ENCODE measurements around the gene FAM186B.

FAM186B gene

GRCh38 chr12:49588721-49589516 is 16.5 kb downstream of the FAM186B start:
- no peak overlapping the region for H3K4me3 ChIP-seq (ENCODE audit: low read depth, low read length)
- no peaks in the 10 kb centered on the region for H3K4me1 ChIP-seq (ENCODE audit: control insufficient read depth, insufficient read depth, low read length)
- H3K9me3 ChIP-seq (ENCODE audit: control insufficient read depth, insufficient read depth, low read length), result no peaks in the 10 kb centered on the region
- H3K27me3 ChIP-seq (ENCODE audit: control insufficient read depth, insufficient read depth, low read length), result no peaks in the 10 kb centered on the region
- no peak overlapping the region for H3K9ac ChIP-seq (ENCODE audit: low read depth, low read length)
- peaks cover 4% of the 10 kb centered on the region for H3K36me3 ChIP-seq (ENCODE audit: control insufficient read depth, insufficient read depth, low read length)

- H3K36me3 ChIP-seq (ENCODE audit: control insufficient read depth, insufficient read depth, low read length), result peaks cover 7% of the 10 kb centered on the region
- H3K4me3 ChIP-seq (ENCODE audit: low read depth, low read length), result no peak overlapping the region
- no peaks in the 10 kb centered on the region for H3K27me3 ChIP-seq (ENCODE audit: control insufficient read depth, insufficient read depth, low read length)
- H3K9ac ChIP-seq (ENCODE audit: low read depth, low read length), result no peak overlapping the region
- H3K4me1 ChIP-seq (ENCODE audit: control insufficient read depth, insufficient read depth, low read length), result no peaks in the 10 kb centered on the region
- H3K9me3 ChIP-seq (ENCODE audit: control insufficient read depth, insufficient read depth, low read length), result no peaks in the 10 kb centered on the region
These were observed 17.2 kb downstream of the FAM186B start for GRCh38 chr12:49588281-49588680.

- Histone ChIP-seq H3K9me3 (ENCODE audit: control insufficient read depth, insufficient read depth, low read length) (no peaks in the 10 kb centered on the region), H3K4me3 (ENCODE audit: low read depth, low read length) (no peak overlapping the region), H3K36me3 (ENCODE audit: control insufficient read depth, insufficient read depth, low read length) (peaks cover 7% of the 10 kb centered on the region), H3K27me3 (ENCODE audit: control insufficient read depth, insufficient read depth, low read length) (no peaks in the 10 kb centered on the region), H3K9ac (ENCODE audit: low read depth, low read length) (no peak overlapping the region), H3K4me1 (ENCODE audit: control insufficient read depth, insufficient read depth, low read length) (no peaks in the 10 kb centered on the region)
These were observed 18.1 kb downstream of the FAM186B start for GRCh38 chr12:49587174-49587908.

GRCh38 chr12:49585477-49586459 is 19.7 kb downstream of the FAM186B start:
- H3K9ac ChIP-seq (ENCODE audit: low read depth, low read length), result no peak overlapping the region
- peaks cover under 1% of the 10 kb centered on the region for H3K4me1 ChIP-seq (ENCODE audit: control insufficient read depth, insufficient read depth, low read length)
- H3K9me3 ChIP-seq (ENCODE audit: control insufficient read depth, insufficient read depth, low read length), result no peaks in the 10 kb centered on the region
- no peak overlapping the region for H3K4me3 ChIP-seq (ENCODE audit: low read depth, low read length)
- peaks cover 7% of the 10 kb centered on the region for H3K36me3 ChIP-seq (ENCODE audit: control insufficient read depth, insufficient read depth, low read length)
- no peaks in the 10 kb centered on the region for H3K27me3 ChIP-seq (ENCODE audit: control insufficient read depth, insufficient read depth, low read length)

- Histone ChIP-seq H3K36me3 (ENCODE audit: control insufficient read depth, insufficient read depth, low read length) (peaks cover 7% of the 10 kb centered on the region), H3K9me3 (ENCODE audit: control insufficient read depth, insufficient read depth, low read length) (no peaks in the 10 kb centered on the region), H3K4me3 (ENCODE audit: low read depth, low read length) (no peak overlapping the region), H3K4me1 (ENCODE audit: control insufficient read depth, insufficient read depth, low read length) (peaks cover 7% of the 10 kb centered on the region), H3K27me3 (ENCODE audit: control insufficient read depth, insufficient read depth, low read length) (no peaks in the 10 kb centered on the region), H3K9ac (ENCODE audit: low read depth, low read length) (no peak overlapping the region)
These were observed 20.8 kb downstream of the FAM186B start for GRCh38 chr12:49584591-49584990.

- H3K36me3 ChIP-seq (ENCODE audit: control insufficient read depth, insufficient read depth, low read length), result peaks cover 7% of the 10 kb centered on the region
- no peak overlapping the region for H3K4me3 ChIP-seq (ENCODE audit: low read depth, low read length)
- H3K27me3 ChIP-seq (ENCODE audit: control insufficient read depth, insufficient read depth, low read length), result no peaks in the 10 kb centered on the region
- no peaks in the 10 kb centered on the region for H3K9me3 ChIP-seq (ENCODE audit: control insufficient read depth, insufficient read depth, low read length)
- no peak overlapping the region for H3K9ac ChIP-seq (ENCODE audit: low read depth, low read length)
- H3K4me1 ChIP-seq (ENCODE audit: control insufficient read depth, insufficient read depth, low read length), result peaks cover 7% of the 10 kb centered on the region
These were observed 21.9 kb downstream of the FAM186B start for GRCh38 chr12:49583366-49584094.

DNA sequence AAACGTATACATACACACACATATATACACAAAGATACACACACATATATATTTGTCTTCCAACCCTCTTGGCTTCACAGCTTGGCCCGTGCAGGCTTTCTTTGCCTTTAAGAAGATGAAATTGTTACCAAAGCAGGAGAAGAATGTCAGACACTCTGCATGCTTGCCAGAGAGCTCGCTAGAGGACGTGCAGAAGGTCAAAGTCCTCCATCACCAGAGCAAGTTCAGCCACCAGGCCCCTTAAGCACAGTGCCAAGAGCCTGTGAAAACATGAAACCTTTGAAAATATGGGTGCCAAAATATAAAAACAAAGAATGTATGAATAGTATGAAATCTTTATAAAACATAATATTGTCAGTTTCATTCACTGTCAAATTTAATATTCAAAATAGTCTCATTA is 22.6 kb downstream of the FAM186B start:
- no peak overlapping the region for H3K4me3 ChIP-seq (ENCODE audit: low read depth, low read length)
- H3K9ac ChIP-seq (ENCODE audit: low read depth, low read length), result no peak overlapping the region
- no peaks in the 10 kb centered on the region for H3K9me3 ChIP-seq (ENCODE audit: control insufficient read depth, insufficient read depth, low read length)
- H3K4me1 ChIP-seq (ENCODE audit: control insufficient read depth, insufficient read depth, low read length), result peaks cover 7% of the 10 kb centered on the region
- no peaks in the 10 kb centered on the region for H3K27me3 ChIP-seq (ENCODE audit: control insufficient read depth, insufficient read depth, low read length)
- H3K36me3 ChIP-seq (ENCODE audit: control insufficient read depth, insufficient read depth, low read length), result peaks cover 7% of the 10 kb centered on the region

- Histone ChIP-seq H3K9me3 (ENCODE audit: control insufficient read depth, insufficient read depth, low read length) (no peaks in the 10 kb centered on the region), H3K4me3 (ENCODE audit: low read depth, low read length) (no peak overlapping the region), H3K27me3 (ENCODE audit: control insufficient read depth, insufficient read depth, low read length) (no peaks in the 10 kb centered on the region), H3K9ac (ENCODE audit: low read depth, low read length) (no peak overlapping the region), H3K4me1 (ENCODE audit: control insufficient read depth, insufficient read depth, low read length) (peaks cover 7% of the 10 kb centered on the region), H3K36me3 (ENCODE audit: control insufficient read depth, insufficient read depth, low read length) (peaks cover 7% of the 10 kb centered on the region)
These were observed 23.2 kb downstream of the FAM186B start for GRCh38 chr12:49582201-49582600.

DNA sequence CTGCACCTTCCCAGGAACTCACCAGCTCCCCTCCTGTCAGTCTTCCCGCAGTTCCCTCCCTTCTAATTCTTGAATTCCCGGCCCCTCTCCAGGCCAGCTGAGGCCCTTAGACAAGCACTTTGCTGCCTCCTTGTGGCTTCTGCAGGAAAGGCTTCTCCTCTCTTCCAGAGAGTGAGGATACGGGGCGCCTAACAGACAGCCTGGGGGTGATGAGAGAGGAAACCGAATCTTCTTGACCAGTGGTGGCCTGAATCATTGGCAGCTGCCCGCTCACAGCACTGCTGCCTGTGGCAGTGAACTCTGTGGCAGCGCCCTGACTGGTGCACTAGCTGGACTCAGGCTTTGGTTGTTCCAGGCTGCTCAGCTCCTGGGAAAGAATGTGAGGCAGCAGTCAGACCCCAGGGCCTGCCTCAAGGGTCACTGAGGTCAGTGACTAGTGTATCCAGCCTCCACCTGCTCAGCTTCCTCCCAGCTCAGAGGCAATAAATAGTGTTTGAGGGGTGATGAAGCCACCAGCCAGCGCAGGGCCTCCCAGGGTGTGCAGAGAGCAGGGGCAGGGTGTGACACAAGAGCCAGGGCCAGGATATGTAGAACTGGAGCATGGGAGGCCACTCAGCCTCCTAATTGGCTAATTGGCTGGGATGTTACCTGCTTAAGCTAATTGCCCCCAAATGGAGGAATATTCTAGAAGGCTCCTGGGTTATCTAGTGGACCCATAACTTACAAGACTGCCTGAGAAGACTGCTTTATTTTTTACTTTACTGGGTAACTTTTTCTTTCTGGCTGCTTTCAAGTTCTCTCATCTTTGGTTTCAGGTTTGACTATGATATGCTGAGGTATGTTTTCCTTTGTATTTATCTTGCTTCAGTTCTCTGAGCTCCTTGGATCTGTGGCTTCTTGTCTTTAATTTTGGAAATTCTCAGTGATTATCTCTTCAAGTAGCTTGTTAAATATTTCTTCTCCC is 24.6 kb downstream of the FAM186B start:
- Histone ChIP-seq H3K4me3 (ENCODE audit: low read depth, low read length) (no peak overlapping the region), H3K9me3 (ENCODE audit: control insufficient read depth, insufficient read depth, low read length) (no peaks in the 10 kb centered on the region), H3K27me3 (ENCODE audit: control insufficient read depth, insufficient read depth, low read length) (no peaks in the 10 kb centered on the region), H3K36me3 (ENCODE audit: control insufficient read depth, insufficient read depth, low read length) (peaks cover 6% of the 10 kb centered on the region), H3K9ac (ENCODE audit: low read depth, low read length) (no peak overlapping the region), H3K4me1 (ENCODE audit: control insufficient read depth, insufficient read depth, low read length) (peaks cover 7% of the 10 kb centered on the region)

- Histone ChIP-seq H3K4me1 (ENCODE audit: control insufficient read depth, insufficient read depth, low read length) (peaks cover 7% of the 10 kb centered on the region), H3K27me3 (ENCODE audit: control insufficient read depth, insufficient read depth, low read length) (no peaks in the 10 kb centered on the region), H3K4me3 (ENCODE audit: low read depth, low read length) (no peak overlapping the region), H3K9me3 (ENCODE audit: control insufficient read depth, insufficient read depth, low read length) (no peaks in the 10 kb centered on the region), H3K9ac (ENCODE audit: low read depth, low read length) (no peak overlapping the region), H3K36me3 (ENCODE audit: control insufficient read depth, insufficient read depth, low read length) (peaks cover 2% of the 10 kb centered on the region)
These were observed 26.8 kb downstream of the FAM186B start for GRCh38 chr12:49578471-49579112.

Measured in iPS-15b (cell line).